RWPE2 (cell line): ENCODE results near the gene CRTC3.
A peak's percentile ranks its signal among the peaks of the same experiment; 100 is the strongest.
"Not testable (repeated sequence)": the region's sequence is repeated elsewhere in the genome, so short reads cannot be mapped to it uniquely, and the experiment has no call there.

Experiments
- ATAC-seq: fragments of 200-7000 bp; cut with Tn5 transposase; 3 replicates; pipeline ENCODE4 v1.9.1; 2021; ENCODE audit warnings: low read depth
- DNase-seq: peaks from one replicate; pipeline ENCODE4 v3.0.0-alpha.2; 2020; ENCODE audit warnings: low spot score
- H3K27ac ChIP-seq: fragments of 450-650 bp; 2 replicates; pipeline ENCODE4 v1.5.1; 2017; ENCODE audit warnings: mild to moderate bottlenecking; ENCODE audit not compliant: poor library complexity, severe bottlenecking
- H3K27me3 ChIP-seq: fragments of 250-450 bp; sonication (Bioruptor Pico); 2 replicates; pipeline ENCODE4 v1.5.1; 2021; ENCODE audit warnings: mild to moderate bottlenecking, moderate library complexity; ENCODE audit not compliant: insufficient read depth, poor library complexity, severe bottlenecking
- H3K36me3 ChIP-seq: fragments of 250-450 bp; sonication (Bioruptor Pico); 2 replicates; pipeline ENCODE4 v1.5.1; 2020; ENCODE audit warnings: low read depth, mild to moderate bottlenecking, moderate library complexity
- H3K4me1 ChIP-seq: fragments of 250-450 bp; sonication (Bioruptor Pico); 2 replicates; pipeline ENCODE4 v1.5.1; 2021; ENCODE audit warnings: mild to moderate bottlenecking, moderate library complexity; ENCODE audit not compliant: insufficient read depth, poor library complexity, severe bottlenecking
- H3K4me3 ChIP-seq: fragments of 250-450 bp; sonication (Bioruptor Pico); 2 replicates; pipeline ENCODE4 v1.5.1; 2021; ENCODE audit warnings: mild to moderate bottlenecking, moderate library complexity; ENCODE audit not compliant: severe bottlenecking
- H3K9me3 ChIP-seq: fragments of 250-450 bp; sonication (Bioruptor Pico); 2 replicates; pipeline ENCODE4 v1.5.1; 2021; ENCODE audit warnings: mild to moderate bottlenecking, moderate library complexity; ENCODE audit not compliant: severe bottlenecking
- TF ChIP-seq, protein P1 (sequence below): fragments of 450-650 bp; IDR thresholded peaks from one replicate; pipeline ENCODE4 v1.5.1; 2017; ENCODE audit warnings: mild to moderate bottlenecking, moderate library complexity; ENCODE audit not compliant: poor library complexity, severe bottlenecking

The CRTC3 gene

GRCh38 chr15:90519688-90520087 is 10.0 kb upstream of the CRTC3 start:
- peaks cover 9% of the 10 kb centered on the region for H3K4me1 ChIP-seq
- TF ChIP-seq, protein P1, sequence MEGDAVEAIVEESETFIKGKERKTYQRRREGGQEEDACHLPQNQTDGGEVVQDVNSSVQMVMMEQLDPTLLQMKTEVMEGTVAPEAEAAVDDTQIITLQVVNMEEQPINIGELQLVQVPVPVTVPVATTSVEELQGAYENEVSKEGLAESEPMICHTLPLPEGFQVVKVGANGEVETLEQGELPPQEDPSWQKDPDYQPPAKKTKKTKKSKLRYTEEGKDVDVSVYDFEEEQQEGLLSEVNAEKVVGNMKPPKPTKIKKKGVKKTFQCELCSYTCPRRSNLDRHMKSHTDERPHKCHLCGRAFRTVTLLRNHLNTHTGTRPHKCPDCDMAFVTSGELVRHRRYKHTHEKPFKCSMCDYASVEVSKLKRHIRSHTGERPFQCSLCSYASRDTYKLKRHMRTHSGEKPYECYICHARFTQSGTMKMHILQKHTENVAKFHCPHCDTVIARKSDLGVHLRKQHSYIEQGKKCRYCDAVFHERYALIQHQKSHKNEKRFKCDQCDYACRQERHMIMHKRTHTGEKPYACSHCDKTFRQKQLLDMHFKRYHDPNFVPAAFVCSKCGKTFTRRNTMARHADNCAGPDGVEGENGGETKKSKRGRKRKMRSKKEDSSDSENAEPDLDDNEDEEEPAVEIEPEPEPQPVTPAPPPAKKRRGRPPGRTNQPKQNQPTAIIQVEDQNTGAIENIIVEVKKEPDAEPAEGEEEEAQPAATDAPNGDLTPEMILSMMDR: no peak
- no peaks in the 10 kb centered on the region for H3K27me3 ChIP-seq
- no peaks in the 10 kb centered on the region for H3K36me3 ChIP-seq
- no peak for DNase-seq
- H3K27ac ChIP-seq: peak overlapping the region; percentile 39
- ATAC-seq: peak; percentile 83
- no peaks in the 10 kb centered on the region for H3K9me3 ChIP-seq
- H3K4me3 ChIP-seq: no peak overlapping the region

DNA sequence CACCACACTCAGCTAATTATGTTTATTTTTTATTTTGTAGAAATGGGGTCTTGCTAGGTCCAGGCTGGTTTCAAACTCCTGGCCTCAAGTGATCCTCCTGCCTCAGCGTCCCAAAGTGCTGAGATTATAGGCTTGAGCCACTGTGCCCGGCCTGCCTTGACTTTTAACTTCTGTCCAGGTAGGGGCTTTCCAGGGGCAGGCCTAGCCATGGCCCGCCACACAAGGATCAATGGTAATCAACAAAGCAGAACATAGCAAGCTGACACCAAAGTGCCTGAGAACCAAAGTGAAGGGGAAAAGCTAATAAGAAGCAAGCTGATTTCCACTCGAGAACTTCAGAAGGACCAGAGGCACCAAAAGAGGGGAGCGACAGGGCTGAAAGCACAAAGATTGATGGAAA is 9.4 kb upstream of the CRTC3 start:
- no peaks in the 10 kb centered on the region for H3K9me3 ChIP-seq
- DNase-seq (no peak), ATAC-seq (no peak)
- TF ChIP-seq, protein P1: no peak
- no peaks in the 10 kb centered on the region for H3K36me3 ChIP-seq
- H3K27ac ChIP-seq: peak overlapping the region; percentile 39
- no peak overlapping the region for H3K4me3 ChIP-seq
- peaks cover 9% of the 10 kb centered on the region for H3K4me1 ChIP-seq
- no peaks in the 10 kb centered on the region for H3K27me3 ChIP-seq

- Histone ChIP-seq H3K9me3 (no peaks in the 10 kb centered on the region), H3K4me3 (no peak overlapping the region), H3K27me3 (no peaks in the 10 kb centered on the region), H3K36me3 (no peaks in the 10 kb centered on the region), H3K27ac (no peak overlapping the region), H3K4me1 (peaks cover 9% of the 10 kb centered on the region)
- DNase-seq: no peak
- no peak for ATAC-seq
- TF ChIP-seq, protein P1: no peak
Measured at GRCh38 chr15:90523373-90523772, 6.3 kb upstream of the CRTC3 start.

- not testable (repeated sequence) for H3K27me3 ChIP-seq, H3K36me3 ChIP-seq, H3K4me1 ChIP-seq, H3K4me3 ChIP-seq, H3K9me3 ChIP-seq, DNase-seq, H3K27ac ChIP-seq
- ATAC-seq: 0 out of 3 replicates have a peak, but pooled peaks have one; percentile 35
Measured at GRCh38 chr15:90524018-90524803, 5.5 kb upstream of the CRTC3 start.

- Histone ChIP-seq H3K4me1 (peaks cover 7% of the 10 kb centered on the region), H3K4me3 (peak overlapping the region; percentile 98), H3K27me3 (no peaks in the 10 kb centered on the region), H3K36me3 (no peaks in the 10 kb centered on the region), H3K9me3 (no peaks in the 10 kb centered on the region), H3K27ac (peak overlapping the region; percentile 65)
- no peak for ATAC-seq
- DNase-seq: no peak
- TF ChIP-seq, protein P1: no peak
Measured at GRCh38 chr15:90529011-90529370, 732 bp upstream of the CRTC3 start.
